Progenitor cell of endocrine pancreas (in vitro differentiated cells): ENCODE measurements around the gene CCDC192. TPM values are rescaled to one million over a fixed set of nuclear protein-coding genes. Genes with fewer than 3 reads are reported as not detected.

Experiments used
- DNase-seq: peaks from one replicate; pipeline ENCODE4 v3.0.0; 2021; ENCODE audit warnings: low spot score; ENCODE audit not compliant: unreplicated experiment
- H3K27ac Mint-ChIP-seq: 2 replicates; pipeline ENCODE4 v1.8.0; 2021; ENCODE audit warnings: mild to moderate bottlenecking, moderate library complexity, mixed read lengths
- H3K27me3 Mint-ChIP-seq: 2 replicates; pipeline ENCODE4 v1.8.0; 2021; ENCODE audit warnings: mixed read lengths
- H3K36me3 Mint-ChIP-seq: 2 replicates; pipeline ENCODE4 v1.8.0; 2022; ENCODE audit warnings: mixed read lengths; ENCODE audit not compliant: insufficient read depth
- H3K4me1 Mint-ChIP-seq: 2 replicates; pipeline ENCODE4 v1.8.0; 2021; ENCODE audit warnings: low read depth, mixed read lengths
- H3K4me3 Mint-ChIP-seq: 2 replicates; pipeline ENCODE4 v1.8.0; 2021; ENCODE audit warnings: low read depth, mild to moderate bottlenecking, moderate library complexity, mixed read lengths
- H3K9me3 Mint-ChIP-seq: 2 replicates; pipeline ENCODE4 v1.8.0; 2021; ENCODE audit warnings: low read depth, mixed read lengths
- CTCF ChIP-seq: fragments of 200-600 bp; sonication (generic); IDR thresholded peaks from one replicate; pipeline ENCODE4 v1.5.0; 2021; ENCODE audit warnings: antibody characterized with exemption, mild to moderate bottlenecking; ENCODE audit not compliant: unreplicated experiment
- total RNA-seq: library from RNA; stranded (reverse); gene quantifications from 2 replicates; pipeline ENCODE4 v1.2.1, GENCODE V29; 2021

The CCDC192 gene
- total RNA-seq, 1 donor from 2014 or later, result not detected

GRCh38 chr5:127963233-127963632, 260.0 kb downstream of the CCDC192 start:
- peaks cover 7% of the 10 kb centered on the region for H3K9me3 Mint-ChIP-seq
- DNase-seq, result no peak
- H3K36me3 Mint-ChIP-seq, result peaks cover 3% of the 10 kb centered on the region
- H3K27me3 Mint-ChIP-seq, result no peaks in the 10 kb centered on the region
- peaks cover 14% of the 10 kb centered on the region for H3K4me1 Mint-ChIP-seq
- no peak overlapping the region for H3K4me3 Mint-ChIP-seq
- no peak overlapping the region for H3K27ac Mint-ChIP-seq
- no peak for TF ChIP-seq CTCF

GRCh38 chr5:127963931-127964330, 260.7 kb downstream of the CCDC192 start:
- Mint-ChIP-seq H3K27ac (no peak overlapping the region), H3K4me3 (no peak overlapping the region), H3K36me3 (peaks cover 3% of the 10 kb centered on the region), H3K9me3 (peaks cover 7% of the 10 kb centered on the region), H3K4me1 (peaks cover 7% of the 10 kb centered on the region), H3K27me3 (no peaks in the 10 kb centered on the region)
- no peak for TF ChIP-seq CTCF
- DNase-seq, result no peak

GRCh38 chr5:127967323-127967982, 264.3 kb downstream of the CCDC192 start:
- no peak for TF ChIP-seq CTCF
- H3K36me3 Mint-ChIP-seq, result peaks cover 5% of the 10 kb centered on the region
- no peak for DNase-seq
- H3K4me1 Mint-ChIP-seq, result peaks cover 8% of the 10 kb centered on the region
- no peak overlapping the region for H3K27ac Mint-ChIP-seq
- no peaks in the 10 kb centered on the region for H3K27me3 Mint-ChIP-seq
- no peak overlapping the region for H3K4me3 Mint-ChIP-seq
- H3K9me3 Mint-ChIP-seq, result peaks cover 12% of the 10 kb centered on the region

GRCh38 chr5:127967983-127968592, 264.9 kb downstream of the CCDC192 start:
- Mint-ChIP-seq H3K9me3 (peaks cover 12% of the 10 kb centered on the region), H3K36me3 (peaks cover 5% of the 10 kb centered on the region), H3K4me3 (no peak overlapping the region), H3K4me1 (peaks cover 8% of the 10 kb centered on the region), H3K27me3 (no peaks in the 10 kb centered on the region), H3K27ac (no peak overlapping the region)
- DNase-seq, result no peak
- no peak for TF ChIP-seq CTCF

- H3K27ac Mint-ChIP-seq, result no peak overlapping the region
- no peak for DNase-seq
- TF ChIP-seq CTCF, result no peak
- H3K4me3 Mint-ChIP-seq, result no peak overlapping the region
- peaks cover 14% of the 10 kb centered on the region for H3K9me3 Mint-ChIP-seq
- peaks cover 8% of the 10 kb centered on the region for H3K4me1 Mint-ChIP-seq
- H3K27me3 Mint-ChIP-seq, result no peaks in the 10 kb centered on the region
- peaks cover 6% of the 10 kb centered on the region for H3K36me3 Mint-ChIP-seq
Measured at GRCh38 chr5:127969002-127969401, 265.8 kb downstream of the CCDC192 start.
